ENCODE data around the gene ISL2.

The ISL2 gene

DNA sequence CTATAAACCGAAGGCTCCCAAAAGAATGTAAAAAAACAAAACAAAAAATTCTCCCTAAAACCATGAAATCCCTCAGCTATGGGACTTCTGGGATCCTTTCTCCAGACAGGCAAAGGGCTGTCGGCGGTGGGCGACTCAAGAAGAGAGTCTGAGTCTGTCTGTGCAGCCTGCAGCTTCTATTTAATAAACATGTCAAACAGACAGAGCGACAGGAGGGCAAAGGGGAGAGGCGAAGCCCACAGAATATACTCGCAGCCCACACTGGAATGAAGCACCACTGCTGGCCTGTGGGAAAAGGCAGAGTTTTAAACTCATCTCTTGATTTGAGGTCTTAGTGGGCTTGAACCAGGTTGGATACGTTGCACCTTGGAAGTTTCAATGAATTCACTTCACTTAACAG lies 40.2 kb downstream of the ISL2 start:
- Histone ChIP-seq H2AFZ (ENCODE audit: low read depth, low read length, severe bottlenecking) (no peak overlapping the region), H3K79me2 (ENCODE audit: insufficient read depth, low read length) (no peaks in the 10 kb centered on the region), H3K27ac (ENCODE audit: low read depth, low read length) (no peak overlapping the region)

DNA sequence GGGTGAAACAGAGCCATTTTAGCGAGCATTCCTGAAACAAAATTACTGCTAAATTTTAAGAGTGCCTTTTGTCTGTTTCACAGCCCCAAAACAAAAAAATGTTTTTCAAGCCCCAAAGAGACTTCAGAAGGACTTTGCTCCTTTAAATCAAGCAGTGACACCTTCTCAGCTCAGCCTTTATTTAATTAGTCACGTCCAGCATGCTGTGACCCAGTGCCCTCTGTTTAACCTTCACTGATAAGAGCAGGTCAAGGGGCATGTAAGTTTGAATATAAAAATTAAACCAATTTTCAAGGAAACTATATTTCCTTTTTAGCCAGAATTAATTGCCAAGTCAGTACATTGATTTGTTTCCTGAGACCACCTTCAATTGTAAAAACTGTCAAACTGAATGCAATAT lies 40.6 kb downstream of the ISL2 start:
- TF ChIP-seq EZH2phosphoT487 (conservative IDR thresholded peaks at IDR 0.05; ENCODE audit: low read length): no peak
- TF ChIP-seq, protein P1, sequence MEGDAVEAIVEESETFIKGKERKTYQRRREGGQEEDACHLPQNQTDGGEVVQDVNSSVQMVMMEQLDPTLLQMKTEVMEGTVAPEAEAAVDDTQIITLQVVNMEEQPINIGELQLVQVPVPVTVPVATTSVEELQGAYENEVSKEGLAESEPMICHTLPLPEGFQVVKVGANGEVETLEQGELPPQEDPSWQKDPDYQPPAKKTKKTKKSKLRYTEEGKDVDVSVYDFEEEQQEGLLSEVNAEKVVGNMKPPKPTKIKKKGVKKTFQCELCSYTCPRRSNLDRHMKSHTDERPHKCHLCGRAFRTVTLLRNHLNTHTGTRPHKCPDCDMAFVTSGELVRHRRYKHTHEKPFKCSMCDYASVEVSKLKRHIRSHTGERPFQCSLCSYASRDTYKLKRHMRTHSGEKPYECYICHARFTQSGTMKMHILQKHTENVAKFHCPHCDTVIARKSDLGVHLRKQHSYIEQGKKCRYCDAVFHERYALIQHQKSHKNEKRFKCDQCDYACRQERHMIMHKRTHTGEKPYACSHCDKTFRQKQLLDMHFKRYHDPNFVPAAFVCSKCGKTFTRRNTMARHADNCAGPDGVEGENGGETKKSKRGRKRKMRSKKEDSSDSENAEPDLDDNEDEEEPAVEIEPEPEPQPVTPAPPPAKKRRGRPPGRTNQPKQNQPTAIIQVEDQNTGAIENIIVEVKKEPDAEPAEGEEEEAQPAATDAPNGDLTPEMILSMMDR (IDR thresholded peaks at IDR 0.05; ENCODE audit: insufficient read depth, low read length, poor library complexity, severe bottlenecking): no peak
- H3K9me2 ChIP-seq (replicated peaks; ENCODE audit: insufficient read depth, low read length): no peaks in the 10 kb centered on the region
- H3K9me3 ChIP-seq (ENCODE audit: insufficient read depth, low read length): no peaks in the 10 kb centered on the region
- H2AFZ ChIP-seq (ENCODE audit: low read depth, low read length, severe bottlenecking): no peak overlapping the region
- H4K20me1 ChIP-seq (ENCODE audit: low read depth, low read length): no peaks in the 10 kb centered on the region
- no peak overlapping the region for H3K27ac ChIP-seq (ENCODE audit: low read depth, low read length)
- H3K36me3 ChIP-seq (ENCODE audit: low read length): no peaks in the 10 kb centered on the region
- no peaks in the 10 kb centered on the region for H3K27me3 ChIP-seq (ENCODE audit: low read length)
- no peak overlapping the region for H3K9ac ChIP-seq (ENCODE audit: low read length)
- no peak overlapping the region for H3K4me2 ChIP-seq (ENCODE audit: low read depth, low read length, poor library complexity, severe bottlenecking)
- no peak overlapping the region for H3K4me3 ChIP-seq (ENCODE audit: insufficient read depth, low read length, poor library complexity, severe bottlenecking)
- H3F3A ChIP-seq (ENCODE audit: insufficient read depth): no peaks in the 10 kb centered on the region
- H3K79me2 ChIP-seq (ENCODE audit: insufficient read depth, low read length): no peaks in the 10 kb centered on the region

More for the DNA sequence above, 40.2 kb downstream of the ISL2 start:
- TF ChIP-seq, protein P1 (IDR thresholded peaks at IDR 0.05; ENCODE audit: insufficient read depth, low read length, poor library complexity, severe bottlenecking): no peak
- no peak for TF ChIP-seq EZH2phosphoT487 (conservative IDR thresholded peaks at IDR 0.05; ENCODE audit: low read length)
- H3K36me3 ChIP-seq (ENCODE audit: low read length): no peaks in the 10 kb centered on the region
- H3K4me2 ChIP-seq (ENCODE audit: low read depth, low read length, poor library complexity, severe bottlenecking): no peak overlapping the region
- no peaks in the 10 kb centered on the region for H3K9me3 ChIP-seq (ENCODE audit: insufficient read depth, low read length)
- no peak overlapping the region for H3K4me3 ChIP-seq (ENCODE audit: insufficient read depth, low read length, poor library complexity, severe bottlenecking)
- H3F3A ChIP-seq (ENCODE audit: insufficient read depth): no peaks in the 10 kb centered on the region
- no peak overlapping the region for H3K9ac ChIP-seq (ENCODE audit: low read length)
- no peaks in the 10 kb centered on the region for H3K9me2 ChIP-seq (replicated peaks; ENCODE audit: insufficient read depth, low read length)
- no peaks in the 10 kb centered on the region for H3K27me3 ChIP-seq (ENCODE audit: low read length)
- no peaks in the 10 kb centered on the region for H4K20me1 ChIP-seq (ENCODE audit: low read depth, low read length)

DNA sequence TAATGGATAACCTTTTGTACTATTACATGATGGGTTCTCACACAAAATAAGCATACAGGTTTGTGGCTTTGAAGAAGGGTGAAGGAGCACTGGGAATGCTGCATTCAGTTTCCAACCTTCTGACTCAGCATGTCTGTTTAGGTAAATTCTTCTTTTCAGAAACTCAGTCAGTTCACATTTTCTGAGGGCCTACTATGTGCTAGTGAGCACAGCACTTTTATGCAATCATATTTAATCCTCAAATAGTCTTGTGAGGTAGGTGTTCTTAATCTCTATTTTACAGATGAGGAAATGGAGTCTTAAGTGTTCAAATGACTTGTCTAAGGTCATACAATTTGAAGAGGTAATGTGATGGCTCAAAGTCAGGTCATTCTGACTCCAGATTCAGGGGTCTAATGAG lies 41.2 kb downstream of the ISL2 start:
- no peak overlapping the region for H3K4me3 ChIP-seq (ENCODE audit: insufficient read depth, low read length, poor library complexity, severe bottlenecking)
- H3K4me2 ChIP-seq (ENCODE audit: low read depth, low read length, poor library complexity, severe bottlenecking): no peak overlapping the region
- H3K79me2 ChIP-seq (ENCODE audit: insufficient read depth, low read length): no peaks in the 10 kb centered on the region
- no peak overlapping the region for H3K9ac ChIP-seq (ENCODE audit: low read length)
- H2AFZ ChIP-seq (ENCODE audit: low read depth, low read length, severe bottlenecking): no peak overlapping the region
- H4K20me1 ChIP-seq (ENCODE audit: low read depth, low read length): no peaks in the 10 kb centered on the region
- no peaks in the 10 kb centered on the region for H3F3A ChIP-seq (ENCODE audit: insufficient read depth)
- no peaks in the 10 kb centered on the region for H3K9me3 ChIP-seq (ENCODE audit: insufficient read depth, low read length)
- no peaks in the 10 kb centered on the region for H3K9me2 ChIP-seq (replicated peaks; ENCODE audit: insufficient read depth, low read length)
- no peak for TF ChIP-seq EZH2phosphoT487 (conservative IDR thresholded peaks at IDR 0.05; ENCODE audit: low read length)
- TF ChIP-seq, protein P1 (IDR thresholded peaks at IDR 0.05; ENCODE audit: insufficient read depth, low read length, poor library complexity, severe bottlenecking): no peak
- H3K27me3 ChIP-seq (ENCODE audit: low read length): no peaks in the 10 kb centered on the region
- no peaks in the 10 kb centered on the region for H3K36me3 ChIP-seq (ENCODE audit: low read length)
- no peak overlapping the region for H3K27ac ChIP-seq (ENCODE audit: low read depth, low read length)

Measured in SU-DHL-6 (cell line).